ENCODE data around the gene EIF5A. TPM values are rescaled to one million over a fixed set of nuclear protein-coding genes. Genes with fewer than 3 reads are reported as not detected.

The EIF5A gene
- total and polyA plus RNA-seq, 4 donors: 198 to 280 (median 228) TPM

- no peaks in the 10 kb centered on the region for H3K27me3 ChIP-seq (ENCODE audit: control insufficient read depth in 1 of 2, insufficient read depth in 2 of 2, low read length in 1 of 2)
- H3K4me3 ChIP-seq (ENCODE audit: low read length in 2 of 2): peak overlapping the region; percentile 59 to 92
- H3K36me3 ChIP-seq (ENCODE audit: control insufficient read depth in 1 of 2, insufficient read depth in 2 of 2, low read length in 1 of 2): peaks cover 0 to 8% of the 10 kb centered on the region in 2 donors
- 1% methylated on average over 64 to 104 of the region's 104 CpGs for WGBS, 2 donors
- intact Hi-C loops (cut with DNase I): no loop called here
- H3K4me1 ChIP-seq (ENCODE audit: control insufficient read depth in 1 of 2, insufficient read depth in 2 of 2, low read length in 2 of 2): no peaks in the 10 kb centered on the region
- no peaks in the 10 kb centered on the region for H3K9me3 ChIP-seq (ENCODE audit: control insufficient read depth, low read length)
- DNase-seq (peak in 1 of 2 donors; percentile 70), ATAC-seq (ENCODE audit: low FRiP score) (peak; percentile 1)
- peak overlapping the region; percentile 71 to 74 for H3K27ac ChIP-seq (ENCODE audit: low read depth in 1 of 2, low read length in 2 of 2)
Measured at GRCh38 chr17:7307686-7308624, 527 bp downstream of the EIF5A start.

DNA sequence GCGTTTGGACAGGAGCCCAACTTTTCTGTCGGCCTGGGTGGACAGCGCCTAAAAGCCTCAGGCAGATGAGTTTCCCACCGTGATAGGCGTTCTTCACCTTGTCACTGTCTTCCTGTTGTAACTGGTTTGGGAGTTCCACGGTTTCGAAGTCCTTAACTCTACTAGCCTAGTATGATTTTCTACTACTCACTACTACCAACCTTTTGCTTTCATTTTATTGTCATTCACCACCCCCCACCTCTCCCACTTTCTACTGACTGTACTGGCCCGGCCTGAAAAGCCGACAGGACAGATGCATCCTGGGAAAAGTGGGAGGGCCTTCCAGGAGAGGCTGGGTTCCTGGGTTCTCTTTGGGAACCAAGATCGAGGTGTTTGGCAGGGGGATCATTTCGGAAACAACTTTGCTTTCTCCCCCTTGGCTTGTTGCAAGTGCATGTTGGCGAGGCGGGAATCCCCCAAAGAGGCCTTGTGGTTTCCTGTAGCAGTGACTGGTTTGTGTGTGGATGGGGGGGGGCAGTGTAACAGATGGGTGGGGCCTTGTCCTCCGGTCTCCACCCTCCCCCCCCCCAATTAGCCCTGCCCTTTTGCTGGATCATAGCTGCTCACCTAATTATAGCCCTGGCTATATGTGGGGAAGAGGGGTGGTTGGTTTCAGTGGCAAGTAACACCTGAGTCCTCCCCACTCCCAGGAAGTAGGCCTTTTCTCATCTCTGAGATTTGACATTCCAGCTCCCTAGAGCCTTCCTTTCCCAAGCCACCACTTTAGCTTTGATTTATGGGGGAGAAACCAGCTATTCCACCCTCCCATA lies 1.4 kb downstream of the EIF5A start:
- H3K4me1 ChIP-seq (ENCODE audit: control insufficient read depth in 1 of 2, insufficient read depth in 2 of 2, low read length in 2 of 2): no peaks in the 10 kb centered on the region
- intact Hi-C loops (cut with DNase I): no loop called here
- 1 to 2% methylated on average over 13 to 14 of the region's 14 CpGs for WGBS, 2 donors
- peak overlapping the region; percentile 59 to 92 for H3K4me3 ChIP-seq (ENCODE audit: low read length in 2 of 2)
- no peaks in the 10 kb centered on the region for H3K27me3 ChIP-seq (ENCODE audit: control insufficient read depth in 1 of 2, insufficient read depth in 2 of 2, low read length in 1 of 2)
- H3K27ac ChIP-seq (ENCODE audit: low read depth in 1 of 2, low read length in 2 of 2): peak overlapping the region; percentile 71 to 74
- peaks cover 0 to 8% of the 10 kb centered on the region in 2 donors for H3K36me3 ChIP-seq (ENCODE audit: control insufficient read depth in 1 of 2, insufficient read depth in 2 of 2, low read length in 1 of 2)
- DNase-seq (peak in 1 of 2 donors; percentile 82), ATAC-seq (ENCODE audit: low FRiP score) (no peak)
- H3K9me3 ChIP-seq (ENCODE audit: control insufficient read depth, low read length): no peaks in the 10 kb centered on the region

- Histone ChIP-seq H3K4me1 (ENCODE audit: control insufficient read depth in 1 of 2, insufficient read depth in 2 of 2, low read length in 2 of 2) (no peaks in the 10 kb centered on the region), H3K27ac (ENCODE audit: low read depth in 1 of 2, low read length in 2 of 2) (no peak overlapping the region), H3K9me3 (ENCODE audit: control insufficient read depth, low read length) (no peaks in the 10 kb centered on the region), H3K36me3 (ENCODE audit: control insufficient read depth in 1 of 2, insufficient read depth in 2 of 2, low read length in 1 of 2) (peaks cover 0 to 8% of the 10 kb centered on the region in 2 donors), H3K4me3 (ENCODE audit: low read length in 2 of 2) (no peak overlapping the region), H3K27me3 (ENCODE audit: control insufficient read depth in 1 of 2, insufficient read depth in 2 of 2, low read length in 1 of 2) (no peaks in the 10 kb centered on the region)
- DNase-seq (no peak), ATAC-seq (ENCODE audit: low FRiP score) (no peak)
- 90 to 93% methylated on average over 12 of the region's 12 CpGs for WGBS, 2 donors
- intact Hi-C loops (cut with DNase I): no loop called here
Measured at GRCh38 chr17:7309628-7310027, 2.2 kb downstream of the EIF5A start.

DNA sequence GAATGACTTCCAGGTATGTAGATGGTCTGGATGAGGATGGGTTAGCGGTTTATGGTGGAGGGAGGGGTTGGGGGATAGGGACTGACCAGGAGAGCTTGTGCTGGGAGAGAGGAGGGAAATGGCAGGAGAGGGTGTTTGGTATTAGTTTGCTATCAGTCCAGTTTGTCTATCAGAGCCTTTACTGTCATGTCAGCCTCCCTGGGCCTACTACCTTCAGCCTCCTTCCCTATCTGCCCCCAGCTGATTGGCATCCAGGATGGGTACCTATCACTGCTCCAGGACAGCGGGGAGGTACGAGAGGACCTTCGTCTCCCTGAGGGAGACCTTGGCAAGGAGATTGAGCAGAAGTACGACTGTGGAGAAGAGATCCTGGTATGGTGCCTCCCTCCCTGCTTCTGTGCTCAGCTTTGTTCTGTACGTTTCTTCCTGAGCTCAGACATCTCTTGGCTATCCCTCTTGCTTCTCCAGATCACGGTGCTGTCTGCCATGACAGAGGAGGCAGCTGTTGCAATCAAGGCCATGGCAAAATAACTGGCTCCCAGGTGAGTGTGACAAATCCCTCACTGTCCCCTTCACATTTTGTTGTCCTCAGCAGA lies 3.8 kb downstream of the EIF5A start:
- Histone ChIP-seq H3K27me3 (ENCODE audit: control insufficient read depth in 1 of 2, insufficient read depth in 2 of 2, low read length in 1 of 2) (no peaks in the 10 kb centered on the region), H3K36me3 (ENCODE audit: control insufficient read depth in 1 of 2, insufficient read depth in 2 of 2, low read length in 1 of 2) (peaks cover 0 to 8% of the 10 kb centered on the region in 2 donors), H3K9me3 (ENCODE audit: control insufficient read depth, low read length) (no peaks in the 10 kb centered on the region), H3K4me1 (ENCODE audit: control insufficient read depth in 1 of 2, insufficient read depth in 2 of 2, low read length in 2 of 2) (no peaks in the 10 kb centered on the region), H3K27ac (ENCODE audit: low read depth in 1 of 2, low read length in 2 of 2) (no peak overlapping the region), H3K4me3 (ENCODE audit: low read length in 2 of 2) (no peak overlapping the region)
- ATAC-seq (ENCODE audit: low FRiP score) (no peak), DNase-seq (no peak)
- 75 to 80% methylated on average over 7 of the region's 7 CpGs for WGBS, 2 donors
- intact Hi-C loops (cut with DNase I): no loop called here

GRCh38 chr17:7312432-7313087 lies 5.1 kb downstream of the EIF5A start:
- no peaks in the 10 kb centered on the region for H3K4me1 ChIP-seq (ENCODE audit: control insufficient read depth in 1 of 2, insufficient read depth in 2 of 2, low read length in 2 of 2)
- no peak for DNase-seq
- no peak overlapping the region for H3K4me3 ChIP-seq (ENCODE audit: low read length in 2 of 2)
- WGBS, 2 donors: 80 to 85% methylated on average over 7 of the region's 7 CpGs
- intact Hi-C loops (cut with DNase I): no loop called here
- no peaks in the 10 kb centered on the region for H3K27me3 ChIP-seq (ENCODE audit: control insufficient read depth in 1 of 2, insufficient read depth in 2 of 2, low read length in 1 of 2)
- peaks cover 0 to 8% of the 10 kb centered on the region in 2 donors for H3K36me3 ChIP-seq (ENCODE audit: control insufficient read depth in 1 of 2, insufficient read depth in 2 of 2, low read length in 1 of 2)
- no peak for ATAC-seq (ENCODE audit: low FRiP score)
- H3K27ac ChIP-seq (ENCODE audit: low read depth in 1 of 2, low read length in 2 of 2): no peak overlapping the region
- H3K9me3 ChIP-seq (ENCODE audit: control insufficient read depth, low read length): no peaks in the 10 kb centered on the region

DNA sequence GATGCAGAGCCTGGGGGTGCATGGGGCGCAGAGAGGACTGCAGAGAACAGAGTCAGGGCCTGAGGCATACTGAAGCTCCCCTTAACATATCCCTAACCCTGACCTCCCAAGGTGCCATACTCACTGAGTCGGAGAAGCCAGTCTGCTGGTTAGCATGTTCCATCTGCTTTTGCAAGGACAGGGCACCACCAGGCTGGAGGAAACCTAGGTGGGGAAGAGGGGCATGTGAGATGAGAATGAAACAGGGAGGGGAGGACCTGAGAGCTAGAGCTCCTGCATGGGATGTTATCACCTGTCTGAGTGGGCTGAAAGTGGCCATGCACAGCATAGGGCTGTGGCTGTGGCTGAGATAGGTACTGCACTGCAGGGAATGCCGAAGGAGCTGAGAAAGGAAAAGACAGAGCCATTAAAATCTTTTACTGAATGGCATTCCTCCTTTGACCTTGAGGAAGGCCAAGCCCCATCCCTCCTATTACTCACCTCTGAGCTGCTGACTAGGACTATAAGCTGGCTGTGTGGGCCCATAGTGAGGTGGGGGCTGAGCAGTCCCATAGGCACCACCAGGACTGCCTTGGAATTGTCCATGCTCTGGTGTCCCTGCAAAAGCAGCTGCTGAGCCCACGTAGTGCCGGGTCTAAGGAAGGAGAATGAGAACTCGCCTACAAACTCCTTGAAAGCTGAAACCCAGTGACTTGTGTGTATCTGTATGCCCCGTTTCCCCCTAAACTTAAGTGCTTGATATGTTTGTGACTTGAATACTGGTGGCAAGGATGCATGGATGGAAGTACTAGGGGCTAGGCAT lies 5.9 kb downstream of the EIF5A start:
- H3K27ac ChIP-seq (ENCODE audit: low read depth in 1 of 2, low read length in 2 of 2): no peak overlapping the region
- ATAC-seq (ENCODE audit: low FRiP score): no peak

GRCh38 chr17:7313890-7314718 lies 6.7 kb downstream of the EIF5A start:
- H3K9me3 ChIP-seq (ENCODE audit: control insufficient read depth, low read length): no peaks in the 10 kb centered on the region
- peaks cover 0 to 8% of the 10 kb centered on the region in 2 donors for H3K36me3 ChIP-seq (ENCODE audit: control insufficient read depth in 1 of 2, insufficient read depth in 2 of 2, low read length in 1 of 2)
- intact Hi-C loops (cut with DNase I): no loop called here
- ATAC-seq (ENCODE audit: low FRiP score) (no peak), DNase-seq (no peak)
- H3K27ac ChIP-seq (ENCODE audit: low read depth in 1 of 2, low read length in 2 of 2): peak overlapping the region in 1 of 2 donors; percentile 79
- WGBS, 2 donors: 47% methylated on average over 9 of the region's 9 CpGs
- H3K4me1 ChIP-seq (ENCODE audit: control insufficient read depth in 1 of 2, insufficient read depth in 2 of 2, low read length in 2 of 2): no peaks in the 10 kb centered on the region
- no peaks in the 10 kb centered on the region for H3K27me3 ChIP-seq (ENCODE audit: control insufficient read depth in 1 of 2, insufficient read depth in 2 of 2, low read length in 1 of 2)
- peak overlapping the region; percentile 70 to 76 for H3K4me3 ChIP-seq (ENCODE audit: low read length in 2 of 2)

More for the DNA sequence above, 5.9 kb downstream of the EIF5A start:
- H3K9me3 ChIP-seq (ENCODE audit: control insufficient read depth, low read length): no peaks in the 10 kb centered on the region
- H3K36me3 ChIP-seq (ENCODE audit: control insufficient read depth in 1 of 2, insufficient read depth in 2 of 2, low read length in 1 of 2): peaks cover 0 to 8% of the 10 kb centered on the region in 2 donors
- H3K4me3 ChIP-seq (ENCODE audit: low read length in 2 of 2): no peak overlapping the region
- H3K4me1 ChIP-seq (ENCODE audit: control insufficient read depth in 1 of 2, insufficient read depth in 2 of 2, low read length in 2 of 2): no peaks in the 10 kb centered on the region
- no peaks in the 10 kb centered on the region for H3K27me3 ChIP-seq (ENCODE audit: control insufficient read depth in 1 of 2, insufficient read depth in 2 of 2, low read length in 1 of 2)
- 87 to 89% methylated on average over 7 of the region's 7 CpGs for WGBS, 2 donors
- intact Hi-C loops (cut with DNase I): no loop called here
- no peak for DNase-seq
